H9 (cell line): ENCODE data around the gene CD209. TPM values are rescaled to one million over a fixed set of nuclear protein-coding genes. Genes with fewer than 3 reads are reported as not detected.

ENCODE experiments used
- DNase-seq: peaks from one replicate; pipeline ENCODE4 v3.0.0-alpha.2; 2017
- H2AFZ ChIP-seq: one replicate; pipeline ENCODE4 v1.6.1; 2013; ENCODE audit warnings: mild to moderate bottlenecking, low read length, control low read depth, moderate library complexity
- H2AK5ac ChIP-seq: 2 replicates; pipeline ENCODE4 v1.6.1; 2013; ENCODE audit warnings: low read length, control low read depth, mixed read lengths; ENCODE audit not compliant: insufficient read length
- H2BK120ac ChIP-seq: one replicate; pipeline ENCODE4 v1.6.1; 2013; ENCODE audit warnings: low read depth, mild to moderate bottlenecking, low read length, control low read depth, inconsistent platforms; ENCODE audit not compliant: poor library complexity, severe bottlenecking
- H2BK12ac ChIP-seq: 2 replicates; pipeline ENCODE4 v1.6.1; 2013; ENCODE audit warnings: low read length, control low read depth, mixed read lengths, low read depth; ENCODE audit not compliant: insufficient read length
- H2BK15ac ChIP-seq: 2 replicates; pipeline ENCODE4 v1.6.1; 2013; ENCODE audit warnings: low read depth, low read length, control low read depth
- H2BK20ac ChIP-seq: one replicate; pipeline ENCODE4 v1.6.1; 2013; ENCODE audit warnings: low read depth, mild to moderate bottlenecking, low read length, control low read depth, inconsistent platforms; ENCODE audit not compliant: poor library complexity, severe bottlenecking
- H2BK5ac ChIP-seq: 2 replicates; pipeline ENCODE4 v1.6.1; 2013; ENCODE audit warnings: low read length, control low read depth, mixed read lengths; ENCODE audit not compliant: insufficient read length
- H3K14ac ChIP-seq: 2 replicates; pipeline ENCODE4 v1.6.1; 2013; ENCODE audit warnings: low read length, control low read depth; ENCODE audit not compliant: insufficient read depth
- H3K18ac ChIP-seq: 2 replicates; pipeline ENCODE4 v1.6.1; 2013; ENCODE audit warnings: low read depth, mild to moderate bottlenecking, mixed read lengths, low read length, control low read depth; ENCODE audit not compliant: insufficient read length
- H3K23ac ChIP-seq: 2 replicates; pipeline ENCODE4 v1.6.1; 2013; ENCODE audit warnings: low read length, control low read depth, mixed read lengths, low read depth; ENCODE audit not compliant: insufficient read length
- H3K23me2 ChIP-seq: 2 replicates; pipeline ENCODE4 v1.6.1; 2013; ENCODE audit warnings: low read depth, mild to moderate bottlenecking, mixed read lengths, low read length, control low read depth; ENCODE audit not compliant: insufficient read length, poor library complexity, severe bottlenecking
- H3K27ac ChIP-seq: 2 replicates; pipeline ENCODE4 v1.5.1; 2013; ENCODE audit warnings: low read length, control low read depth, mixed read lengths, low read depth; ENCODE audit not compliant: insufficient read length
- H3K27me3 ChIP-seq: 2 replicates; pipeline ENCODE4 v1.6.1; 2013; ENCODE audit warnings: low read length, control low read depth, inconsistent platforms; ENCODE audit not compliant: insufficient read depth
- H3K4ac ChIP-seq: 2 replicates; pipeline ENCODE4 v1.6.1; 2013; ENCODE audit warnings: low read depth, mild to moderate bottlenecking, control low read depth, inconsistent platforms, low read length, moderate library complexity
- H3K4me1 ChIP-seq: 2 replicates; pipeline ENCODE4 v1.6.1; 2013; ENCODE audit warnings: low read length, control low read depth, inconsistent platforms; ENCODE audit not compliant: insufficient read depth
- H3K4me2 ChIP-seq: 2 replicates; pipeline ENCODE4 v1.6.1; 2013; ENCODE audit warnings: low read length, control low read depth, mixed read lengths; ENCODE audit not compliant: insufficient read length, insufficient read depth
- H3K56ac ChIP-seq: 2 replicates; pipeline ENCODE4 v1.6.1; 2013; ENCODE audit warnings: low read depth, mild to moderate bottlenecking, mixed read lengths, low read length, control low read depth; ENCODE audit not compliant: insufficient read length
- H3K79me1 ChIP-seq: 2 replicates; pipeline ENCODE4 v1.6.1; 2013; ENCODE audit warnings: low read depth, mild to moderate bottlenecking, moderate library complexity, low read length, control low read depth, inconsistent platforms; ENCODE audit not compliant: insufficient read depth, poor library complexity, severe bottlenecking
- H3K79me2 ChIP-seq: 2 replicates; pipeline ENCODE4 v1.6.1; 2013; ENCODE audit warnings: low read length, control low read depth, inconsistent platforms; ENCODE audit not compliant: insufficient read depth
- H3K9ac ChIP-seq: 2 replicates; pipeline ENCODE4 v1.6.1; 2013; ENCODE audit warnings: low read length, control low read depth, mixed read lengths; ENCODE audit not compliant: insufficient read length; ENCODE audit errors: extremely low read depth
- H3K9me3 ChIP-seq: one replicate; pipeline ENCODE4 v1.6.1; 2013; ENCODE audit warnings: low read depth, low read length, inconsistent platforms; ENCODE audit not compliant: control insufficient read depth
- H3T11ph ChIP-seq: one replicate; pipeline ENCODE4 v1.6.1; 2013; ENCODE audit warnings: mild to moderate bottlenecking, low read length, control low read depth, inconsistent platforms
- H4K20me1 ChIP-seq: one replicate; pipeline ENCODE4 v1.6.1; 2013; ENCODE audit not compliant: control insufficient read depth, insufficient read length, insufficient read depth
- H4K5ac ChIP-seq: 2 replicates; pipeline ENCODE4 v1.6.1; 2013; ENCODE audit warnings: low read depth, mild to moderate bottlenecking, mixed read lengths, low read length, control low read depth; ENCODE audit not compliant: insufficient read length
- H4K8ac ChIP-seq: replicated peaks from 2 replicates; pipeline ENCODE4 v1.6.1; 2013; ENCODE audit warnings: low read length, control low read depth, mixed read lengths, low read depth; ENCODE audit not compliant: insufficient read length
- H4K91ac ChIP-seq: 2 replicates; pipeline ENCODE4 v1.6.1; 2013; ENCODE audit warnings: low read depth, mild to moderate bottlenecking, moderate library complexity, mixed read lengths, low read length, control low read depth; ENCODE audit not compliant: insufficient read length
- H3K27ac Mint-ChIP-seq, 3 experiments: 2 replicates in 2 of 3; 3 replicates in 1 of 3; pipeline ENCODE4 v1.8.0; 2020 to 2021; ENCODE audit warnings: mixed read lengths in 3 of 3, mild to moderate bottlenecking in 1 of 3, moderate library complexity in 1 of 3
- H3K27me3 Mint-ChIP-seq: 2 replicates; pipeline ENCODE4 v1.8.0; 2021; ENCODE audit warnings: low read depth, mild to moderate bottlenecking, moderate library complexity, mixed read lengths
- H3K36me3 Mint-ChIP-seq, 3 experiments: 2 replicates in 2 of 3; 3 replicates in 1 of 3; pipeline ENCODE4 v1.8.0; 2020 to 2021; ENCODE audit warnings: low read depth in 3 of 3, mixed read lengths in 3 of 3; ENCODE audit not compliant: insufficient read depth in 1 of 3
- H3K4me1 Mint-ChIP-seq, 2 experiments: 2 replicates each; pipeline ENCODE4 v1.8.0; 2020; ENCODE audit warnings: mixed read lengths in 2 of 2
- H3K4me3 Mint-ChIP-seq, 2 experiments: 2 replicates in 1 of 2; 3 replicates in 1 of 2; pipeline ENCODE4 v1.8.0; 2020 to 2021; ENCODE audit warnings: mild to moderate bottlenecking in 2 of 2, mixed read lengths in 2 of 2, moderate library complexity in 1 of 2
- H3K9me3 Mint-ChIP-seq, 2 experiments: 2 replicates in 1 of 2; 3 replicates in 1 of 2; pipeline ENCODE4 v1.8.0; 2020; ENCODE audit warnings: mild to moderate bottlenecking in 2 of 2, mixed read lengths in 2 of 2, moderate library complexity in 1 of 2
- WGBS: extraction: QIAGEN DNeasy Blood & Tissue Kit; methylation state at CpG from one replicate; pipeline ENCODE4 v1.1.7; 2013; ENCODE audit warnings: missing lambda C conversion rate, low lambda C conversion rate, mixed read lengths; ENCODE audit not compliant: insufficient read length; ENCODE audit errors: extremely low coverage; 5-methylcytosine and 5-hydroxymethylcytosine counted together
- total RNA-seq: library from RNA; stranded (reverse); gene quantifications from 2 replicates; pipeline ENCODE4 v1.2.1, GENCODE V29; 2021
- TF ChIP-seq, protein P1 (sequence below): fragments of 200-600 bp; sonication (generic); conservative IDR thresholded peaks from 3 replicates; pipeline ENCODE4 v1.8.0; 2021; ENCODE audit warnings: antibody characterized with exemption, mild to moderate bottlenecking

CD209 gene
- total RNA-seq, 1 experiment from 2014 or later: not detected

DNA sequence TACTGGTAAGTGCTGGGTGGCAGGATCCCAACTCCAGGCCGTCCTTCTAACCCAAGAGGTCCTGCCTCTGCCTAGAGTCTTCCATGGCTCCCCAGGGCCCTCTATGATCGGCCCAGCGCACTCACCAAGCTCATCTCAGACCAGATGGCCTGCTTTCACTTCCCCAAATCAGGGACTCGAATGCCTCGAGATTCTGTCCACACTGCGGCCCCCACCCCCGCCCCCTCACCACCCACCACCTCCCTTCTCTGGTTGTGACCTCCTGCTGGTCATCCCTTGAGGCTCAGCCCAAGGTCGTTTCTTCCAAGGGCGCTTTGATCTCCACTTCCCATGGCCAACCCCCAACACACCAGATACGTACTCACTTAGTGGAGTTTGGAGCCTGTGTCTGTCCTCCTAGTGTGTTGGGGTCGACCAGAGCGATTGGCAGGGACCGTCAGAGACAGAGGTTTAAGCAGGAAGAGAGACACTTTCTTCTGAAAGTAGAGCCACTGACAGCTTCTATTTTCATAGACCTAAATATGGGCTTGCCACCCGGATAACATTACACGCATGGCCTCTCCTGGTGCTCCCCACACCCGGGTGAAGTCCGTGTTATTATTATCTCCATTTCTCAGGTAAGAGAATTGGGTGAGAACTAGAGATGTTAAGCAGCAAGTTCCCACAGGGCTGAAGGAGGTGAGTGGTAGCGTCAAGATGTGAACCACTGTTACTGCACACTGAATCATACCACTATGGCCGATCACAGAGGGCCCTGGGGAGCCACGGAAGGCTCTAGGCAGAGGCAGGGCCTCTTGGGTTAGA is 45.5 kb downstream of the CD209 start, which contains the start of gene FCER2:
Gene FCER2, minus strand, starts transcription at position 478 of the 804 bp plus-strand sequence. CDS start 2,371 bp downstream, outside the sequence.
- no peaks in the 10 kb centered on the region for H3K79me1 ChIP-seq
- no peak within 1 kb of the TSS for H2BK15ac ChIP-seq
- H3K27ac ChIP-seq: no peak within 1 kb of the TSS
- H3K9me3 ChIP-seq: no peaks in the 10 kb centered on the region
- no peak within 1 kb of the TSS for H3T11ph ChIP-seq
- no peak within 1 kb of the TSS for H2BK12ac ChIP-seq
- H2AK5ac ChIP-seq: no peak within 1 kb of the TSS
- no peak within 1 kb of the TSS for H3K9ac ChIP-seq
- peak within 1 kb of the TSS; percentile 49 for H4K8ac ChIP-seq
- no peak within 1 kb of the TSS for H3K4ac ChIP-seq
- no peaks in the 10 kb centered on the region for H4K20me1 ChIP-seq
- DNase-seq: no peak
- no peak within 1 kb of the TSS for H2BK20ac ChIP-seq
- H3K4me1 Mint-ChIP-seq: peaks cover 8 to 31% of the 10 kb centered on the region in 2 experiments
- H3K4me2 ChIP-seq: no peak within 1 kb of the TSS
- no peaks in the 10 kb centered on the region for H3K9me3 Mint-ChIP-seq
- no peaks in the 10 kb centered on the region for H3K23me2 ChIP-seq
- H3K79me2 ChIP-seq: no peaks in the 10 kb centered on the region
- H2AFZ ChIP-seq: no peak within 1 kb of the TSS
- no CpG with 5 or more reads among the region's 20 CpGs for WGBS
- no peaks in the 10 kb centered on the region; the same call in 1 of the 2 replicates for H3K4me1 ChIP-seq
- H2BK5ac ChIP-seq: no peak within 1 kb of the TSS
- no peak within 1 kb of the TSS for H3K56ac ChIP-seq
- TF ChIP-seq, protein P1, sequence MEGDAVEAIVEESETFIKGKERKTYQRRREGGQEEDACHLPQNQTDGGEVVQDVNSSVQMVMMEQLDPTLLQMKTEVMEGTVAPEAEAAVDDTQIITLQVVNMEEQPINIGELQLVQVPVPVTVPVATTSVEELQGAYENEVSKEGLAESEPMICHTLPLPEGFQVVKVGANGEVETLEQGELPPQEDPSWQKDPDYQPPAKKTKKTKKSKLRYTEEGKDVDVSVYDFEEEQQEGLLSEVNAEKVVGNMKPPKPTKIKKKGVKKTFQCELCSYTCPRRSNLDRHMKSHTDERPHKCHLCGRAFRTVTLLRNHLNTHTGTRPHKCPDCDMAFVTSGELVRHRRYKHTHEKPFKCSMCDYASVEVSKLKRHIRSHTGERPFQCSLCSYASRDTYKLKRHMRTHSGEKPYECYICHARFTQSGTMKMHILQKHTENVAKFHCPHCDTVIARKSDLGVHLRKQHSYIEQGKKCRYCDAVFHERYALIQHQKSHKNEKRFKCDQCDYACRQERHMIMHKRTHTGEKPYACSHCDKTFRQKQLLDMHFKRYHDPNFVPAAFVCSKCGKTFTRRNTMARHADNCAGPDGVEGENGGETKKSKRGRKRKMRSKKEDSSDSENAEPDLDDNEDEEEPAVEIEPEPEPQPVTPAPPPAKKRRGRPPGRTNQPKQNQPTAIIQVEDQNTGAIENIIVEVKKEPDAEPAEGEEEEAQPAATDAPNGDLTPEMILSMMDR: no peak
- H3K36me3 Mint-ChIP-seq: no peaks in the 10 kb centered on the region; a peak in 1 of 7 replicates
- H3K14ac ChIP-seq: no peak within 1 kb of the TSS
- no peak within 1 kb of the TSS for H2BK120ac ChIP-seq
- no peak within 1 kb of the TSS for H3K4me3 Mint-ChIP-seq
- no peaks in the 10 kb centered on the region for H3K27me3 ChIP-seq
- H3K27me3 Mint-ChIP-seq: peaks cover 64% of the 10 kb centered on the region
- no peak within 1 kb of the TSS for H4K91ac ChIP-seq
- no peak within 1 kb of the TSS for H3K23ac ChIP-seq
- no peak within 1 kb of the TSS for H3K27ac Mint-ChIP-seq
- no peak within 1 kb of the TSS for H3K18ac ChIP-seq
- no peak within 1 kb of the TSS for H4K5ac ChIP-seq
